Activated CD4-positive, alpha-beta T cell treated with anti-CD3 and anti-CD28 coated beads for 1 hour (primary cell): ENCODE data around the gene ST6GALNAC3.
"Not testable (repeated sequence)": the region's sequence is repeated elsewhere in the genome, so short reads cannot be mapped to it uniquely, and the experiment has no call there.

Experiments used
- DNase-seq: peaks from one replicate; pipeline ENCODE4 v3.0.0-alpha.2; 2020

Gene ST6GALNAC3

GRCh38 chr1:76075877-76076276 lies 1.3 kb downstream of the ST6GALNAC3 start:
- no peak for DNase-seq

- DNase-seq = no peak
Observed at GRCh38 chr1:76079475-76080227, 5.1 kb downstream of the ST6GALNAC3 start.

GRCh38 chr1:76080552-76081079 lies 6.1 kb downstream of the ST6GALNAC3 start:
- DNase-seq = no peak

- DNase-seq = no peak
Observed at GRCh38 chr1:76082062-76082461, 7.5 kb downstream of the ST6GALNAC3 start.

- no peak for DNase-seq
Observed at GRCh38 chr1:76083189-76083588, 8.6 kb downstream of the ST6GALNAC3 start.

- DNase-seq = no peak
Observed at GRCh38 chr1:76084029-76084627, 9.6 kb downstream of the ST6GALNAC3 start.

GRCh38 chr1:76084685-76085084 lies 10.1 kb downstream of the ST6GALNAC3 start:
- no peak for DNase-seq

GRCh38 chr1:76086109-76086508 lies 11.6 kb downstream of the ST6GALNAC3 start:
- DNase-seq = no peak

- no peak for DNase-seq
Observed at GRCh38 chr1:76086597-76086996, 12.1 kb downstream of the ST6GALNAC3 start.

- DNase-seq = no peak
Observed at GRCh38 chr1:76090283-76091203, 16.0 kb downstream of the ST6GALNAC3 start.

- no peak for DNase-seq
Observed at GRCh38 chr1:76092812-76093211, 18.3 kb downstream of the ST6GALNAC3 start.

- DNase-seq = no peak
Observed at GRCh38 chr1:76093522-76094312, 19.2 kb downstream of the ST6GALNAC3 start.

- DNase-seq = no peak
Observed at GRCh38 chr1:76095802-76096201, 21.3 kb downstream of the ST6GALNAC3 start.

GRCh38 chr1:76097064-76097463 lies 22.5 kb downstream of the ST6GALNAC3 start:
- DNase-seq = not testable (repeated sequence)

- no peak for DNase-seq
Observed at GRCh38 chr1:76098845-76099244, 24.3 kb downstream of the ST6GALNAC3 start.

GRCh38 chr1:76101548-76101947 lies 27.0 kb downstream of the ST6GALNAC3 start:
- DNase-seq = no peak

- DNase-seq = no peak
Observed at GRCh38 chr1:76102046-76102445, 27.5 kb downstream of the ST6GALNAC3 start.

GRCh38 chr1:76103034-76103433 lies 28.5 kb downstream of the ST6GALNAC3 start:
- no peak for DNase-seq

- no peak for DNase-seq
Observed at GRCh38 chr1:76105372-76105771, 30.8 kb downstream of the ST6GALNAC3 start.

GRCh38 chr1:76106251-76106650 lies 31.7 kb downstream of the ST6GALNAC3 start:
- no peak for DNase-seq

- DNase-seq = no peak
Observed at GRCh38 chr1:76106719-76107235, 32.2 kb downstream of the ST6GALNAC3 start.

- DNase-seq = no peak
Observed at GRCh38 chr1:76109404-76109803, 34.9 kb downstream of the ST6GALNAC3 start.
